ENCODE data around the gene KIF20A. TPM values are rescaled to one million over a fixed set of nuclear protein-coding genes. Genes with fewer than 3 reads are reported as not detected.

Gene KIF20A
- total and polyA plus RNA-seq, 2 experiments from 2014 or later = 41.0 to 60.4 TPM

DNA sequence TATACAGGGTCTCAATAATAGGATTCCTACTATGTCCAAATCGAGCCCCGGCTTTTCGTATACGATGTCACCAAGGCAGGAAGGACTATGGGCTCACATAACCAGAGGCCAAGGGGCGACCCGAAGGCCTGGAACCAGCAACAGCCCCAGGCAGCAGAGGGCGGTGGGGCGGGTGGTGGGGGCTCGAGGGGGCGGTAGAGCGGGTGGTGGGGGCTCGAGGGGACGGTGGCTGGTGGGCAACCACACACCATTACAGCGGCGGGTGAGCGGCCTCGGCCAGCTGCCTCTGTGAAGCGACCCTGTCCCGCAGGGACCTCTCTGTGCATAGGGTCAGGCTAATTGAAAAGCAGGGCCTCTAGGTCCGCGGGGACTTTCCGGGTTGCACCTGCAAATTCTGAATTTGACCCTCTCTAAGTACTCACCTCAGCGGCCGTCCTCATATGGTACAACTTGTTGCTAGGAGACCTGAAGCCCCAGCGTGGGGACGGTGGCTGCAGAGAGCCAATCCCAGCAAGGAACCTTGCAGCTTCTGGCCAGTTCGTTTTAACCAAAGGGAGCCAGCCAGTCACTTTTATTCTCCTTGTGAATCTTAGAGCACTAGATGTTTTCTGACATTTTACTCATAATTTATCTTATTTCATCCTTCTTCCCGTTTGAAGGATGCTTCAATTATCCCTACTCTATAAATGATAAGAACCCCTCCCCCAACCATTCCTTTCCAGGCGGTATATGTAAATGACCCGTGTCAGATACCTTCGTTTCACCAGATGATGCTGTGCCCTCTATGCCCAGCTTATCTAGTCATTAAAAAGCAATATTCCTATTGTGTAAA is 39.7 kb upstream of the KIF20A start, which contains the start of gene NME5 (continued):
- TF ChIP-seq ZNF331 (CRISPR knock-in tag; IDR thresholded peaks at IDR 0.05; ENCODE audit: low read depth) = no peak
- TF ChIP-seq, protein P1, sequence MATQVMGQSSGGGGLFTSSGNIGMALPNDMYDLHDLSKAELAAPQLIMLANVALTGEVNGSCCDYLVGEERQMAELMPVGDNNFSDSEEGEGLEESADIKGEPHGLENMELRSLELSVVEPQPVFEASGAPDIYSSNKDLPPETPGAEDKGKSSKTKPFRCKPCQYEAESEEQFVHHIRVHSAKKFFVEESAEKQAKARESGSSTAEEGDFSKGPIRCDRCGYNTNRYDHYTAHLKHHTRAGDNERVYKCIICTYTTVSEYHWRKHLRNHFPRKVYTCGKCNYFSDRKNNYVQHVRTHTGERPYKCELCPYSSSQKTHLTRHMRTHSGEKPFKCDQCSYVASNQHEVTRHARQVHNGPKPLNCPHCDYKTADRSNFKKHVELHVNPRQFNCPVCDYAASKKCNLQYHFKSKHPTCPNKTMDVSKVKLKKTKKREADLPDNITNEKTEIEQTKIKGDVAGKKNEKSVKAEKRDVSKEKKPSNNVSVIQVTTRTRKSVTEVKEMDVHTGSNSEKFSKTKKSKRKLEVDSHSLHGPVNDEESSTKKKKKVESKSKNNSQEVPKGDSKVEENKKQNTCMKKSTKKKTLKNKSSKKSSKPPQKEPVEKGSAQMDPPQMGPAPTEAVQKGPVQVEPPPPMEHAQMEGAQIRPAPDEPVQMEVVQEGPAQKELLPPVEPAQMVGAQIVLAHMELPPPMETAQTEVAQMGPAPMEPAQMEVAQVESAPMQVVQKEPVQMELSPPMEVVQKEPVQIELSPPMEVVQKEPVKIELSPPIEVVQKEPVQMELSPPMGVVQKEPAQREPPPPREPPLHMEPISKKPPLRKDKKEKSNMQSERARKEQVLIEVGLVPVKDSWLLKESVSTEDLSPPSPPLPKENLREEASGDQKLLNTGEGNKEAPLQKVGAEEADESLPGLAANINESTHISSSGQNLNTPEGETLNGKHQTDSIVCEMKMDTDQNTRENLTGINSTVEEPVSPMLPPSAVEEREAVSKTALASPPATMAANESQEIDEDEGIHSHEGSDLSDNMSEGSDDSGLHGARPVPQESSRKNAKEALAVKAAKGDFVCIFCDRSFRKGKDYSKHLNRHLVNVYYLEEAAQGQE (IDR thresholded peaks at IDR 0.05; ENCODE audit: unreplicated experiment) = no peak

DNA sequence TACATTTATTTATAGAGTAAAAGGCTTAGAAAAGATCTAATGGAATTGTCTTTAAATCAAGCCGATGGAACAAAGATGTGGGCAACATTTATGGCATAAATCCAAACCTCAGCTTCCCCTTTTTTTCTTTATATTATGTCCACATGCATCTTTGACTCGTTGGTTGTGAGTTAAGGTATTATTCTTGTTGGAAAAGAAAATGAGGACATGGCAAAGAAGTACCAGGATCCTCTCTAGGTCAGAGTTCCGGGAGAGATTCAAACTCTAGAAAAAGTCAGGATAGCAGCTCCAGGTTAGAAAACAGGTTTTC is 39.2 kb upstream of the KIF20A start:
- DNase-seq (ENCODE audit: low spot score) (no peak), ATAC-seq (no peak)
- no peaks in the 10 kb centered on the region for H3K9me3 Mint-ChIP-seq
- H3K36me3 ChIP-seq (ENCODE audit: insufficient read depth) = no peaks in the 10 kb centered on the region
- peak overlapping the region; percentile 82 for H3K4me3 Mint-ChIP-seq
- TF ChIP-seq JUNB (IDR thresholded peaks at IDR 0.05; ENCODE audit: unreplicated experiment) (no peak), STAT1 (IDR thresholded peaks at IDR 0.05; ENCODE audit: unreplicated experiment) (no peak), CREB1 (CRISPR knock-in tag; IDR thresholded peaks at IDR 0.05; ENCODE audit: low read depth) (no peak)
- TF ChIP-seq, protein P1 (IDR thresholded peaks at IDR 0.05; ENCODE audit: unreplicated experiment) = no peak
- H3K4me3 ChIP-seq = peak overlapping the region; percentile 53
- no peak overlapping the region for H3K27ac Mint-ChIP-seq
- H3K4me1 Mint-ChIP-seq = peaks cover 5% of the 10 kb centered on the region; the same call in 2 of the 3 replicates
- no peaks in the 10 kb centered on the region for H3K79me2 ChIP-seq (replicated peaks; ENCODE audit: insufficient read depth)
- H3K27ac ChIP-seq (ENCODE audit: low read depth) = no peak overlapping the region
- peaks cover 3% of the 10 kb centered on the region; the same call in 1 of the 2 replicates for H3K4me1 ChIP-seq (ENCODE audit: insufficient read depth)
- no peaks in the 10 kb centered on the region for H3K36me3 Mint-ChIP-seq (ENCODE audit: low read depth)
- no peaks in the 10 kb centered on the region; the same call in 1 of the 2 replicates for H3K27me3 ChIP-seq (ENCODE audit: insufficient read depth)
- no peaks in the 10 kb centered on the region for H3K9me2 ChIP-seq (ENCODE audit: insufficient read depth)
- H2AFZ ChIP-seq = peak overlapping the region; percentile 69; the same call in 1 of the 2 replicates
- no peaks in the 10 kb centered on the region for H3F3A ChIP-seq (replicated peaks; ENCODE audit: low read depth)
- H3K27me3 Mint-ChIP-seq (ENCODE audit: insufficient read depth, low read depth, poor library complexity) = peaks cover 2% of the 10 kb centered on the region
- peak overlapping the region; percentile 56 for H3K4me2 ChIP-seq
- H4K20me1 ChIP-seq (replicated peaks; ENCODE audit: insufficient read depth) = no peaks in the 10 kb centered on the region
